ENCODE results near the gene FHIT.

DNA sequence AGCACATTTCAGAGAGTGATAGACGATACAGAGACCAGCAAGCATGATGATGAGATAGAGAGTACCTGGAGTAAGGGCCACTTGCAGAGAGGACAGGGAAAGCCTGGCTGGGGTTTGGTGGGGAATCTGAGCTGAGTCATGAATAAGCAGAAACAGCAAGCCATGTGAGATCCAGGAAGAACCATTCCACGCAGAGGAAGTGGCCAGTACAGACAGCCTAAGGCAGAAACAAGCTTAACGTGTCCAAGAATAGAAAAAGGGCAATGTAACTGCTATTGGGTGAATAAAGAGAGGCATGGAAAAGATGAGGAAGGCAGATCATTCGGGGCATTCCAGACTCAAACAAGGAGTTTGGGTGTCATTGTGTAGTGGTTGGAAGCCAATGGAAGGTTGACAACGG, 1385.2 kb downstream of the FHIT start:
- TF ChIP-seq YY1 (IDR thresholded peaks at IDR 0.05; ENCODE audit: insufficient read depth, insufficient read length) (no peak), ZNF274 (IDR thresholded peaks at IDR 0.05; ENCODE audit: low read depth, low read length) (no peak), SUZ12 (IDR thresholded peaks at IDR 0.05; ENCODE audit: extremely low read depth, insufficient read depth, insufficient read length) (no peak)
